Lung (tissue), 12 donors: ENCODE results near the gene ESPN. TPM values are rescaled to one million over a fixed set of nuclear protein-coding genes. Genes with fewer than 3 reads are reported as not detected.

Experiments
- ATAC-seq: fragments of 200-7000 bp; cut with Tn5 transposase; one replicate; pipeline ENCODE4 v1.9.1; 2020; ENCODE audit warnings: moderate number of reproducible peaks; ENCODE audit not compliant: insufficient read depth, low FRiP score
- DNase-seq, 3 donors: peaks; one replicate each; pipeline ENCODE4 v3.0.0-alpha.2; 2013 to 2017
- H3K27ac ChIP-seq, 2 donors: one replicate each; pipeline ENCODE4 v1.5.1; 2013; ENCODE audit warnings: mild to moderate bottlenecking in 2 of 2, moderate library complexity in 2 of 2, control low read depth in 1 of 2, inconsistent platforms in 1 of 2, low read depth in 1 of 2, low read length in 1 of 2
- H3K27me3 ChIP-seq, 3 donors: one replicate each; pipeline ENCODE4 v1.5.1; 2013; ENCODE audit warnings: low read length in 2 of 3; ENCODE audit not compliant: control insufficient read depth in 3 of 3, insufficient read depth in 3 of 3
- H3K36me3 ChIP-seq, 4 donors: one replicate each; pipeline ENCODE4 v1.5.1; 2013; ENCODE audit warnings: low read length in 4 of 4, mild to moderate bottlenecking in 1 of 4, moderate library complexity in 1 of 4; ENCODE audit not compliant: control insufficient read depth in 4 of 4, insufficient read depth in 4 of 4
- H3K4me1 ChIP-seq, 5 donors: one replicate each; pipeline ENCODE4 v1.5.1; 2013; ENCODE audit warnings: low read length in 5 of 5, mild to moderate bottlenecking in 2 of 5, moderate library complexity in 1 of 5; ENCODE audit not compliant: control insufficient read depth in 5 of 5, insufficient read depth in 5 of 5
- H3K4me3 ChIP-seq: one replicate; pipeline ENCODE4 v1.5.1; 2013; ENCODE audit warnings: mild to moderate bottlenecking, control low read depth, moderate library complexity
- H3K9ac ChIP-seq, 2 donors: one replicate each; pipeline ENCODE4 v1.5.1; 2013; ENCODE audit warnings: low read length in 2 of 2, control low read depth in 1 of 2; ENCODE audit not compliant: insufficient read depth in 1 of 2
- H3K9me3 ChIP-seq, 4 donors: one replicate each; pipeline ENCODE4 v1.5.1; 2013; ENCODE audit warnings: low read length in 3 of 4, mild to moderate bottlenecking in 1 of 4, moderate library complexity in 1 of 4; ENCODE audit not compliant: control insufficient read depth in 4 of 4, insufficient read depth in 3 of 4
- CTCF ChIP-seq: IDR thresholded peaks from 2 replicates; pipeline ENCODE4 v1.5.1; 2012; ENCODE audit warnings: mild to moderate bottlenecking; ENCODE audit errors: control extremely low read depth, extremely low read depth
- WGBS, 2 donors: extraction: QIAGEN DNeasy Blood & Tissue Kit; methylation state at CpG; one replicate each; pipeline ENCODE4 v1.1.7; 2013; 5-methylcytosine and 5-hydroxymethylcytosine counted together
- polyA plus RNA-seq, 2 donors: library from polyadenylated mRNA; stranded (reverse); fragments of 200-250 nt; gene quantifications; one replicate each; pipeline ENCODE4 v1.2.1, GENCODE V29; 2013
- total RNA-seq, 2 donors: library from RNA; depleted of rRNA in 1 of 2; stranded (reverse); fragments of >200 nt in 1 of 2; gene quantifications; one replicate each; pipeline ENCODE4 v1.2.1, GENCODE V29; 2014 to 2021
- donor health status: control.
- donor health status: control.
- donor health status: Bipolar disorder and iron deficiency.
- donor health status: healthy.
- donor health status: DM: yes; HTN: yes; CAD: no.

ESPN gene
- total and polyA plus RNA-seq, 4 donors, result 2.1 to 20.8 (median 7.4) TPM

- peaks cover 0 to 8% (median 0%) of the 10 kb centered on the region in 5 donors for H3K4me1 ChIP-seq
- no peak overlapping the region for H3K9ac ChIP-seq
- H3K4me3 ChIP-seq, result no peak overlapping the region
- TF ChIP-seq CTCF, result no peak
- no peak for ATAC-seq
- no peak overlapping the region for H3K27ac ChIP-seq
- peaks cover 0 to 4% (median 0%) of the 10 kb centered on the region in 4 donors for H3K9me3 ChIP-seq
- H3K27me3 ChIP-seq, result no peaks in the 10 kb centered on the region
- H3K36me3 ChIP-seq, result no peaks in the 10 kb centered on the region
- no peak for DNase-seq
- WGBS, 2 donors, result 94 to 100% methylated on average over 1 of the region's 1 CpG
Measured at GRCh38 chr1:6384135-6384534, 40.4 kb upstream of the ESPN start.

- TF ChIP-seq CTCF, result no peak
- Histone ChIP-seq H3K4me1 (peaks cover 0 to 8% (median 0%) of the 10 kb centered on the region in 5 donors), H3K9ac (no peak overlapping the region), H3K27me3 (no peaks in the 10 kb centered on the region), H3K4me3 (no peak overlapping the region), H3K27ac (no peak overlapping the region), H3K9me3 (peaks cover 0 to 1% (median 0%) of the 10 kb centered on the region in 4 donors), H3K36me3 (no peaks in the 10 kb centered on the region)
- no peak for ATAC-seq
- DNase-seq, result no peak
- WGBS, 2 donors, result 80 to 83% methylated on average over 5 of the region's 5 CpGs
Measured at GRCh38 chr1:6384962-6385361, 39.6 kb upstream of the ESPN start.

GRCh38 chr1:6385488-6386191 lies 38.9 kb upstream of the ESPN start:
- no peak for TF ChIP-seq CTCF
- H3K4me3 ChIP-seq, result no peak overlapping the region
- peak; percentile 24 to 54 (median 39) for DNase-seq
- no peak overlapping the region for H3K27ac ChIP-seq
- 63 to 79% methylated on average over 22 of the region's 22 CpGs for WGBS, 2 donors
- H3K9me3 ChIP-seq, result no peaks in the 10 kb centered on the region
- peaks cover 0 to 8% (median 0%) of the 10 kb centered on the region in 5 donors for H3K4me1 ChIP-seq
- no peaks in the 10 kb centered on the region for H3K36me3 ChIP-seq
- H3K9ac ChIP-seq, result no peak overlapping the region
- ATAC-seq, result peak; percentile 37
- no peaks in the 10 kb centered on the region for H3K27me3 ChIP-seq
